ENCODE measurements around the gene CEACAM16. TPM values are rescaled to one million over a fixed set of nuclear protein-coding genes. Genes with fewer than 3 reads are reported as not detected.

The CEACAM16 gene
- polyA plus RNA-seq, 1 donor from 2014 or later, result not detected

DNA sequence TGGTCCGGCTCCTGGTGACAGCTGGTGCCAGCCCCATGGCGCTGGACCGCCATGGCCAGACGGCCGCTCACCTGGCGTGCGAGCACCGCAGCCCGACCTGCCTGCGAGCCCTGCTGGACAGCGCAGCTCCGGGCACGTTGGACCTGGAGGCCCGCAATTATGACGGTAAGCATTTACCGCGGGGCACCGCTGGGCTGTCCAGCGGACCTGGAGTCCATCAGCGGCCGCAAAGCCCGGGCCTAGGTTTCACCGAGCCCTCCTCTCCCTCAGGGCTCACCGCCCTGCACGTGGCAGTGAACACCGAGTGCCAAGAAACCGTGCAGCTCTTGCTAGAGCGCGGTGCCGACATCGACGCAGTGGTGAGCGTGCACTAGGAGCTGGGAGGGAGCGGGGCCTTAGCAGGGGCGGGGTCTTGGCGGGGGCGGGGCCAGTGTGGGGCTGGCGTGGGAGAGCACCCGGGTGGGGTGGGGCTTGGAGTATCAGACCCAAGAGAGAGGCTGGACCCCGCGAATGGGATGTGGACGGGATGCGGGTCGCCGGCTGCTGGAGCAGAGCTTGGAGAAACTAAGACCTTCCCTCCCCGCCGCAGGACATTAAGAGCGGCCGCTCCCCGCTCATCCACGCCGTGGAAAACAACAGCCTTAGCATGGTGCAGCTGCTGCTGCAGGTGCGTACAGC is 58.2 kb downstream of the CEACAM16 start:
- Histone ChIP-seq H3K9me3 (ENCODE audit: low read length) (no peaks in the 10 kb centered on the region), H2AFZ (ENCODE audit: low read depth, low read length) (peak overlapping the region; percentile 30), H3F3A (ENCODE audit: insufficient read depth, low read length, poor library complexity, severe bottlenecking) (no peaks in the 10 kb centered on the region), H3K9ac (ENCODE audit: low read length) (peak overlapping the region; percentile 58), H3K4me3 (ENCODE audit: low read length) (peak overlapping the region; percentile 76), H3K79me2 (replicated peaks; ENCODE audit: insufficient read depth, low read length) (no peaks in the 10 kb centered on the region), H3K9me2 (ENCODE audit: insufficient read depth, low read length) (no peaks in the 10 kb centered on the region), H3K27me3 (ENCODE audit: insufficient read depth, low read depth, low read length) (peaks cover 64% of the 10 kb centered on the region), H3K36me3 (ENCODE audit: insufficient read depth, low read length) (no peaks in the 10 kb centered on the region), H3K27ac (ENCODE audit: low read length) (no peak overlapping the region), H3K4me2 (ENCODE audit: low read length) (no peak overlapping the region), H4K20me1 (ENCODE audit: insufficient read depth) (no peaks in the 10 kb centered on the region)
- TF ChIP-seq TAF1 (IDR thresholded peaks at IDR 0.05; ENCODE audit: low read depth), result no peak
- TF ChIP-seq, protein P1, sequence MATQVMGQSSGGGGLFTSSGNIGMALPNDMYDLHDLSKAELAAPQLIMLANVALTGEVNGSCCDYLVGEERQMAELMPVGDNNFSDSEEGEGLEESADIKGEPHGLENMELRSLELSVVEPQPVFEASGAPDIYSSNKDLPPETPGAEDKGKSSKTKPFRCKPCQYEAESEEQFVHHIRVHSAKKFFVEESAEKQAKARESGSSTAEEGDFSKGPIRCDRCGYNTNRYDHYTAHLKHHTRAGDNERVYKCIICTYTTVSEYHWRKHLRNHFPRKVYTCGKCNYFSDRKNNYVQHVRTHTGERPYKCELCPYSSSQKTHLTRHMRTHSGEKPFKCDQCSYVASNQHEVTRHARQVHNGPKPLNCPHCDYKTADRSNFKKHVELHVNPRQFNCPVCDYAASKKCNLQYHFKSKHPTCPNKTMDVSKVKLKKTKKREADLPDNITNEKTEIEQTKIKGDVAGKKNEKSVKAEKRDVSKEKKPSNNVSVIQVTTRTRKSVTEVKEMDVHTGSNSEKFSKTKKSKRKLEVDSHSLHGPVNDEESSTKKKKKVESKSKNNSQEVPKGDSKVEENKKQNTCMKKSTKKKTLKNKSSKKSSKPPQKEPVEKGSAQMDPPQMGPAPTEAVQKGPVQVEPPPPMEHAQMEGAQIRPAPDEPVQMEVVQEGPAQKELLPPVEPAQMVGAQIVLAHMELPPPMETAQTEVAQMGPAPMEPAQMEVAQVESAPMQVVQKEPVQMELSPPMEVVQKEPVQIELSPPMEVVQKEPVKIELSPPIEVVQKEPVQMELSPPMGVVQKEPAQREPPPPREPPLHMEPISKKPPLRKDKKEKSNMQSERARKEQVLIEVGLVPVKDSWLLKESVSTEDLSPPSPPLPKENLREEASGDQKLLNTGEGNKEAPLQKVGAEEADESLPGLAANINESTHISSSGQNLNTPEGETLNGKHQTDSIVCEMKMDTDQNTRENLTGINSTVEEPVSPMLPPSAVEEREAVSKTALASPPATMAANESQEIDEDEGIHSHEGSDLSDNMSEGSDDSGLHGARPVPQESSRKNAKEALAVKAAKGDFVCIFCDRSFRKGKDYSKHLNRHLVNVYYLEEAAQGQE (IDR thresholded peaks at IDR 0.05; ENCODE audit: borderline replicate concordance), result no peak
- TF ChIP-seq POLR2AphosphoS5 (IDR thresholded peaks at IDR 0.05), result no peak
- no peak for TF ChIP-seq EZH2 (IDR thresholded peaks at IDR 0.05; ENCODE audit: borderline replicate concordance, insufficient read depth, low read length, poor library complexity, severe bottlenecking)
- TF ChIP-seq, protein P2, sequence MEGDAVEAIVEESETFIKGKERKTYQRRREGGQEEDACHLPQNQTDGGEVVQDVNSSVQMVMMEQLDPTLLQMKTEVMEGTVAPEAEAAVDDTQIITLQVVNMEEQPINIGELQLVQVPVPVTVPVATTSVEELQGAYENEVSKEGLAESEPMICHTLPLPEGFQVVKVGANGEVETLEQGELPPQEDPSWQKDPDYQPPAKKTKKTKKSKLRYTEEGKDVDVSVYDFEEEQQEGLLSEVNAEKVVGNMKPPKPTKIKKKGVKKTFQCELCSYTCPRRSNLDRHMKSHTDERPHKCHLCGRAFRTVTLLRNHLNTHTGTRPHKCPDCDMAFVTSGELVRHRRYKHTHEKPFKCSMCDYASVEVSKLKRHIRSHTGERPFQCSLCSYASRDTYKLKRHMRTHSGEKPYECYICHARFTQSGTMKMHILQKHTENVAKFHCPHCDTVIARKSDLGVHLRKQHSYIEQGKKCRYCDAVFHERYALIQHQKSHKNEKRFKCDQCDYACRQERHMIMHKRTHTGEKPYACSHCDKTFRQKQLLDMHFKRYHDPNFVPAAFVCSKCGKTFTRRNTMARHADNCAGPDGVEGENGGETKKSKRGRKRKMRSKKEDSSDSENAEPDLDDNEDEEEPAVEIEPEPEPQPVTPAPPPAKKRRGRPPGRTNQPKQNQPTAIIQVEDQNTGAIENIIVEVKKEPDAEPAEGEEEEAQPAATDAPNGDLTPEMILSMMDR (IDR thresholded peaks at IDR 0.05; ENCODE audit: poor library complexity, severe bottlenecking), result no peak
- no peak for TF ChIP-seq RAD21 (conservative IDR thresholded peaks at IDR 0.05)
- no peak for TF ChIP-seq SMC3 (conservative IDR thresholded peaks at IDR 0.05; ENCODE audit: poor library complexity)
- no peak for TF ChIP-seq MXI1 (conservative IDR thresholded peaks at IDR 0.05; ENCODE audit: poor library complexity, severe bottlenecking)
- TF ChIP-seq EP300 (conservative IDR thresholded peaks at IDR 0.05; ENCODE audit: poor library complexity, severe bottlenecking), result no peak

DNA sequence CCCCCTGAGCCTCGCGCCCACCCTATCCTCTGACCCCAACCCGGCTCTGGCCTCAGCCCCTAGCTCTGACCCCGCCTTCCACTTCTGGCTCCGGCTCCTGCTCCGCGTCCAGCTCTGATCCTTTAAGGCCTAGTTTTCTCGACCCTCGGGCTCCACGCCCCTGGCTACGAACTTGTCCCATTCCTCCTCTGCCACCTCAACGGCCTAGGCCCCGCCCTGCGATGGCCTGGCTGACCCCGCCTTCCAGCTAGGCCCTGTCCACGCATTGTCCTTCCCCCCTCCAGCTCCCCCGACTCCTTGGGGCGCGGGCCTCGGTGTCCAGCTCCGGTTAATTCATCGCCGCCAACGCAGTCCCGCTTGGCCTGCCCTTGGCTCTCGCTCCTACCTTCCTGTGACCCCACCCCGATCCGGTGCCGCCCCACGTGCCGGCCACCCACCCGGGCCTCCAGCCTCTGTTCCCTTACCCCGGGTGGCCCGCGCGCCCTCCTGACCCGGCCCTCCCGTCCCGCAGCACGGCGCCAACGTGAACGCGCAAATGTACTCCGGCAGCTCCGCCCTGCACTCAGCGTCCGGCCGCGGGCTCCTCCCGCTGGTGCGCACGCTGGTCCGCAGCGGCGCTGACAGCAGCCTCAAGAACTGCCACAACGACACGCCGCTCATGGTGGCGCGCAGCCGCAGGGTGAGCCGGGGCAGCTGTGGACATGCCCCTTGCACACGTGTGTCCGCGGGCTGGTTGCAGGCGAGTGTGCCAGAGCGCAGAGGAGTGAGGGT is 59.0 kb downstream of the CEACAM16 start:
- H3K27me3 ChIP-seq (ENCODE audit: insufficient read depth, low read depth, low read length), result peaks cover 57% of the 10 kb centered on the region
- H3K4me3 ChIP-seq (ENCODE audit: low read length), result peak overlapping the region; percentile 76
- TF ChIP-seq MXI1 (conservative IDR thresholded peaks at IDR 0.05; ENCODE audit: poor library complexity, severe bottlenecking) (peak; percentile 73), TAF1 (IDR thresholded peaks at IDR 0.05; ENCODE audit: low read depth) (no peak), EP300 (conservative IDR thresholded peaks at IDR 0.05; ENCODE audit: poor library complexity, severe bottlenecking) (no peak), RAD21 (conservative IDR thresholded peaks at IDR 0.05) (no peak), POLR2AphosphoS5 (IDR thresholded peaks at IDR 0.05) (peak; percentile 37), SMC3 (conservative IDR thresholded peaks at IDR 0.05; ENCODE audit: poor library complexity) (peak; percentile 22)
- TF ChIP-seq, protein P2 (IDR thresholded peaks at IDR 0.05; ENCODE audit: poor library complexity, severe bottlenecking), result peak; percentile 31
- H3K36me3 ChIP-seq (ENCODE audit: insufficient read depth, low read length), result no peaks in the 10 kb centered on the region
- H3F3A ChIP-seq (ENCODE audit: insufficient read depth, low read length, poor library complexity, severe bottlenecking), result no peaks in the 10 kb centered on the region
- H3K4me2 ChIP-seq (ENCODE audit: low read length), result peak overlapping the region; percentile 41
- H4K20me1 ChIP-seq (ENCODE audit: insufficient read depth), result no peaks in the 10 kb centered on the region
- H3K9me2 ChIP-seq (ENCODE audit: insufficient read depth, low read length), result no peaks in the 10 kb centered on the region
- peak overlapping the region; percentile 58 for H3K9ac ChIP-seq (ENCODE audit: low read length)
- no peak overlapping the region for H3K27ac ChIP-seq (ENCODE audit: low read length)
- no peaks in the 10 kb centered on the region for H3K79me2 ChIP-seq (replicated peaks; ENCODE audit: insufficient read depth, low read length)
- H3K9me3 ChIP-seq (ENCODE audit: low read length), result no peaks in the 10 kb centered on the region
- H2AFZ ChIP-seq (ENCODE audit: low read depth, low read length), result peak overlapping the region; percentile 30
